HG02798 (cell line): Measurements from ENCODE around the gene POLK.
"Not testable (repeated sequence)": the region's sequence is repeated elsewhere in the genome, so short reads cannot be mapped to it uniquely, and the experiment has no call there.

ENCODE experiments used
- ATAC-seq: cut with Tn5 transposase; IDR thresholded peaks from one replicate; pipeline ENCODE4 v1.9.1; 2021; ENCODE audit warnings: mild to moderate bottlenecking; ENCODE audit not compliant: unreplicated experiment, poor library complexity

The POLK gene

GRCh38 chr5:75509956-75510355 is 1.7 kb upstream of the POLK start:
- ATAC-seq, result no peak

DNA sequence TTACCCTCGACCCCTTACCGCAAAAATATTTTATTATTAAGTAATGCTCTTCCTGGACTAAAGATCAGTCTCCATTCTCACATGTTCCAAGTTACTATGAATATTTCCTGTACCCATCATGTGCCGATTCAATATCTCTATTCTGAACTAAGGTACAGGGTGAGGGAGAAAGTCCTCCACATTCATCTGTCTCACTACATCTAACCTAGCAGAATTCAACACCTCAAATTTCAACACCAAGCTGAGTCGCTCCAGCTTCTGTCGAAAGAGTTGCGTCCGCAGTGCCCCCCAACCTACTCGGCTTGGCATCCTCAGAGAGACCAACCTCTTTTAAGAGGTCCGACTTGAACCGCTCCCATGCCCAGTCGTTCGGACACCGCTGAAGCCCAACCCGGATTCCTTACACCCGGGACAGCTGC is 1.3 kb upstream of the POLK start:
- ATAC-seq, result peak; percentile 7

DNA sequence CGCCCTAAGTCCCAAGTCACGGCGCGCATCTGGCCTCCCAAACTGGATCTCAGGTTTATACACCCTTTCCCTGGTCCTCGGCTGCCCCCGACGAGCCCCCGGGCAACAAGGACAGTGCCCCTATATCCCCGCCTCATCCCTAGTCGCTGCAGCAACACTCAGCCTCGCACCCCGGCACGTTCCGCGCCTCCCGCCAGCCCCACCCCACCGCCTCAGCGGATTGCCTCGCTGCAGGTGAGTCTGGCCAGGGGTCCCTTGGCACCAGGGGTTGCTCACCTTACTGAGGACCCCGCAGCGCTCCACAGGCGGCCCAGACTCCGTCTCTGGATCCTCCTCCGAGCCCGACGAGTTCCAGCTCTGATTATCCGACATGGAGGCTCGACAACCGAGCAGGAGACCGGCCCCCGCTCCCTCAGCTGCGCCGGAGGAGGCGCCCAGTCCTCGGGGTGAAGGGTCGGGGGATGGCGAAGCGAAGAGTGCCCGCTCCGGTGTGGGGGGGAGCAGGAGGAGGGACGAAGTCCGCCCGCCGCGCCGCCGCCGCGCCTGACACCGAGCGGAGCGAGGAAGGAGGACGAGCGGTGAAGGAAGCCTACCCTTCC is 756 bp upstream of the POLK start:
- peak; percentile 26 for ATAC-seq

DNA sequence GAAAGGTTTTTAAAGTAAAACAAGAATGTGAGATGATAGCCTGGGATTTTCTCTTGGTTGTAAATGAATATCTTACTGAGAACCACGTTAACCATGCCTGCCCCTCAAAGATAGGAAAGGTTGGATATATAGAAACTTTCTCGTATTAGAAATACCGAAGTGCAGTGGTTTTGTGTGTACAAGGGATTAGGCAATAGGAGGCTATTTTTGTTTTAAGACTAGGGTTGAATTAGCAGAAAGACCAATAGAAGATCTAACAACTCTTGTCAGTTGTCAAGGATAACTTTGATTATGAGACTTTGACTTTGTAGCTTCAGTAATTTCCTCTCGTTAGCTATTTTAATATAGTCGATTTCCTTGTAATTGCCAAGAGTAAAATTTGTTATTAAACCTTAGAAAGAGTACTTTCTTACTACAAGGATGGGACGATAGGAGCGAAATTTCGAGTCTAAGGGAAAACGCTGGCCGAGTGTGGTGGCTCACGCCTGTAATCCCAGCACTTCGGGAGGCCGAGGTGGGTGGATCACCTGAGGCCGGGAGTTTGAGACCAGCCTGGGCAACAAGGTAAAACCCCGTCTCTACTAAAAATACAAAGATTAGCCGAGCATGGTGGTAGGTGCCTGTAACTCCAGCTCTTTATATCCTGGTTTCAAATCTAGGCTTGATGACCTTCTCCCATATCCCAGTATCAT is 838 bp downstream of the POLK start:
- ATAC-seq, result no peak

GRCh38 chr5:75513841-75514240 is 2.1 kb downstream of the POLK start:
- ATAC-seq, result no peak

- no peak for ATAC-seq
Measured at GRCh38 chr5:75514323-75514722, 2.6 kb downstream of the POLK start.

GRCh38 chr5:75519761-75520160 is 8.1 kb downstream of the POLK start:
- no peak for ATAC-seq

- ATAC-seq, result no peak
Measured at GRCh38 chr5:75521195-75521594, 9.5 kb downstream of the POLK start.

GRCh38 chr5:75522025-75522424 is 10.3 kb downstream of the POLK start:
- no peak for ATAC-seq

- ATAC-seq, result no peak
Measured at GRCh38 chr5:75522542-75522941, 10.9 kb downstream of the POLK start.

GRCh38 chr5:75523275-75523674 is 11.6 kb downstream of the POLK start:
- no peak for ATAC-seq

DNA sequence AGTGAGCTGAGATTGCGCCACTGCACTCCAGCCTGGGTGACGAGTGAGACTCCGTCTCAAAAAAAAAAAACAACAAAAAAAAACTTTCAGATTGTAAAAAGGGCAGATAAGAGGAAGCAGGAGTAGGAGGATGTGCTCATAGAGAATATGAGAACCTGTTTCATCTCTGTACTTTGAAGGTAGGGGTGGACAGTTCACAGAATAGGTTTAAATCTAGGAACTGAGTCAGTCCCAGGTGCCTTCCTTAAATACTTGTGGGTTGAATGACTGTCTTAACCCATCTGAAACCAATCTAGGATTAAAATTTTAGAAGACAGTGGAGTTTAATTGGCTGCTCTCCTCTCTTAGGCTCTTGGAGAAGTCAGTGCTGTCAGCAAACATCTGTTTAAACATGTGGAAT is 12.4 kb downstream of the POLK start:
- ATAC-seq, result peak; percentile 92

DNA sequence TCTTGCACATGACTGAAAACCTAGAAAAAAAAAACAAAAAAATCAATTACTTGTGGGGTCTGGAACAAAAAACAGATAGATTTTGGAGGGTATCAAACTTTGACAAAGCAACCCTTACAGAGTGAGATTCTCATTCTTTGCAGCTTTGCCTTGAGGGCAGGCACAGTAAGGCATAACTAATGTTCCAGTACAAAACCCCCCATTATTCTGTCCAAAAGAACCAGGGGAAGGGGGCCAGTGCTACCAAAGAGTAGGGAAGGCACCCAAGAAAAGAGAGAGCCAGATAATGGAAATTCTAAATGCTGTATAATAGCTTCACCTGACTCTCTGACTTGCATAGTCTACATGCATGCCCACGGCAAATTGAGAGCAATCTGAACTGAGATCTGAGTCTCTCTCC is 12.9 kb downstream of the POLK start:
- no peak for ATAC-seq

DNA sequence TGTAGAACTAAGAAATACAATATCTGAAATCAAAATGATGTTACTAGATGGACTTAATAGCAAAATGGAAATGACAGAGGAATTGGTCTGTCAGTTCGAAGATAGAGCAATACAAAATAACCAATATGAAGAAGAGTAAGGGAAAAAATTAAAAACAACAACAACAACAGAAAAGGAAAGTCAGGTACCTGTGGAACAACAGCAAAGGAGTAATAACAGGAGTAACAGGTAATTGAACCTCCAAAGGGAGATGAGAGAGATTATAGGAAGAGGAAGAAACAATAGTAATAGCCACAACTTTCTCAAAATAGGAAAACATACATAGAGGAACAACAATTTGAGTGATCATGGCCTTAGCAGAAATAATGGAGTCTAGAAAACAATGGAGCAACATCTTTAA is 13.7 kb downstream of the POLK start:
- ATAC-seq, result no peak

GRCh38 chr5:75526070-75526469 is 14.4 kb downstream of the POLK start:
- ATAC-seq, result no peak

DNA sequence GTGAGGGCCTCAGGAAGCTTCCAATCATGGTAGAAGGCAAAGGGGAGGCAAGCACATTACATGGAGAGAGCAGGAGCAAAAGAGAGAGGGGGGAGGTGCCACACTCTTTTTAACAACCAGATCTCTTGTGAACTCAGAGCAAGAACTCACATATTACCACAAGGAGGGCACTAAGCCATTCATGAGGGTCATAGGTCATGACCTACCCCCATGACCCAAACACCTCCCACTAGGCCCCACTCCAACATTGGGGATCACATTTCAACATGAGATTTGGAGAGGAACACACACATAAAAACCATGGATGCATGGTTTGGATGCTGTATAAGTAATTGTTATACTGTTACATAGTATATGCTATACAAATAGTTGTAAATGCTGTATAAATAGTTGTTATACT is 17.5 kb downstream of the POLK start:
- ATAC-seq, result no peak

GRCh38 chr5:75532190-75532589 is 20.5 kb downstream of the POLK start:
- no peak for ATAC-seq

DNA sequence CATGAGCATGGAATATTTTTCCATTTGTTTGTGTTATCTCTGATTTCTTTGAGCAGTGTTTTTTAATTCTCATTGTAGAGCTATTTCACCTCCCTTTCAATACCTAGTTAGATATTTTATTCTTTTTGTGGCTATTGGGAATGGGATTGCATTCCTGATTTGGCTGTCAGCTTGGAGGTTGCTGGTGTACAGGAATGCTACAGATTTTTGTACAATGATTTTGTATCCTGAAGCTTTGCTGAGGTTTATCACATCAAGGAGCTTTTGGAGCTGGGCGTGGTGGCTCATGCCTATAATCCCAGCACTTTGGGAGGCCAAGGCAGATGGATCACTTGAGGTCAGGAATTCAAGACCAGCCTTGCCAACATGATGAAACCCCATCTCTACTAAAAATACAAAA is 22.0 kb downstream of the POLK start:
- ATAC-seq, result not testable (repeated sequence)

DNA sequence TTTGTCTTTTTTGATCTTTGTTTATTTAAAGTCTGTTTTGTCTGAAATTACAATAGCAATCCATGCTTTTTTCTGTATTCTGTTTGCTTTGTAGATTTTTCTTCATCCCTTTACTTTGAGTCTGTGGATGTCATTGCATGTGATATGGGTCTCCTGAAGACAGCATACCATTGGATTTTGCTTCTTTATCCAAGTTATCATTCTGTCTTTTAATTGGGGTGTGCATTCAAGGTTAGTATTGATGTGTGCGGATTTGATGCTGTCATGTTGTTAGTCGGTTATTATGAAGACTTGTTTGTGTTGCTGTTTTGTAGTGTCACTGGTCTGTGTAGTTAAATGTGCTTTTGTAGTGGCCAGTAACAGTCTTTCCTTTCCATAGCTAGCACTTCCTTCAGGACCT is 23.0 kb downstream of the POLK start:
- ATAC-seq, result no peak

- no peak for ATAC-seq
Measured at GRCh38 chr5:75536147-75536546, 24.5 kb downstream of the POLK start.

DNA sequence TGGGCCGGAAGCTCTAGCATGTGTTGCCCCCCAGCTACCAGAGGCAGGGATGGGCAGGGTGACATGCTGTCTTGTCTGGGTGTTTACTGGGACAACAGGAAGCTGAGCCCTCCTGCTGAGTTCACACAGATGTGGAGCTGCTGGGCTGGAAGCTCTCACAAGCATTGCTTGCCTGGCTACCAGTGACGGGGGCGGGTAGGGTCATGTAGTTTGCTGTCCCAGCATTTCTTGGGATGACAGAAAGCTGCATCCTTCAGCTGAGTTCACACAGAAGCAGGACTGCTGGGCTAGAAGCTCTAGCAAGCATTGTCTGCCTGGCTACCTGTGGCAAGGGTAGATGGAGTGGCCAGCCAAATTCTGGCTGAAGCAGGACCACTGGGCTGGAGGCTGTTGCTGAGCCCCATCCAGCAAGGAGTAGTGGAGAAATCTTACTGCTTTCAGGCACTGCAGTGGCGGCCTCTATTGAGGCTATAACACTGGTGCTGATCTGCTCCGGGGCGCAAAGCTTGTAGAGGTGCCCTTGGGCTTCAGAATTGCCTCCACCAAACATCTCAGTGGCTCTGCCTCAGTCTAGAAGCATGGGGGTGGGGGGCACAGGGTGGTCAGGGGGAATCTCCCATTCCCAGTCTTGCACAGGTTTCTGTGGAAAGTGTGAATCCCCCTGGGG is 25.1 kb downstream of the POLK start:
- no peak for ATAC-seq

GRCh38 chr5:75538211-75538610 is 26.5 kb downstream of the POLK start:
- ATAC-seq, result no peak
